T-helper 17 cell (primary cell): ENCODE measurements around the gene KIF1C. TPM values are rescaled to one million over a fixed set of nuclear protein-coding genes. Genes with fewer than 3 reads are reported as not detected.
"Not testable (repeated sequence)": the region's sequence is repeated elsewhere in the genome, so short reads cannot be mapped to it uniquely, and the experiment has no call there.

Experiments used
- ATAC-seq: fragments of 150-1000 bp; cut with Tn5 transposase; 2 replicates; pipeline ENCODE4 v1.10.0; 2021; ENCODE audit warnings: mild to moderate bottlenecking, moderate library complexity
- DNase-seq, 3 donors: peaks; one replicate each; pipeline versions ENCODE4 v3.0.0 to v3.0.0-alpha.2; 2020 to 2021
- H3K9me3 ChIP-seq: one replicate; pipeline ENCODE4 v1.7.0; 2013; ENCODE audit warnings: low read length, mild to moderate bottlenecking; ENCODE audit not compliant: control insufficient read depth, poor library complexity, severe bottlenecking
- H3K27ac Mint-ChIP-seq: one replicate; pipeline ENCODE4 v1.8.0; 2022; ENCODE audit warnings: mild to moderate bottlenecking, moderate library complexity, mixed read lengths
- H3K27me3 Mint-ChIP-seq: one replicate; pipeline ENCODE4 v1.8.0; 2022; ENCODE audit warnings: mixed read lengths
- H3K36me3 Mint-ChIP-seq: one replicate; pipeline ENCODE4 v1.8.0; 2022; ENCODE audit warnings: low read depth, mixed read lengths
- H3K4me1 Mint-ChIP-seq: one replicate; pipeline ENCODE4 v1.8.0; 2022; ENCODE audit warnings: mild to moderate bottlenecking, mixed read lengths
- H3K4me3 Mint-ChIP-seq: one replicate; pipeline ENCODE4 v1.8.0; 2022; ENCODE audit warnings: mild to moderate bottlenecking, moderate library complexity, mixed read lengths
- total RNA-seq, 4 donors: library from RNA in 2 of 4; stranded (reverse) in 2 of 4; gene quantifications; one replicate each; pipeline ENCODE4 v1.2.3 and lab custom pipeline; 2022 to 2026

The KIF1C gene
- total RNA-seq, 2 donors from 2014 or later = 15.4 to 19.3 TPM

- peak overlapping the region; percentile 52 for H3K4me3 Mint-ChIP-seq
- H3K36me3 Mint-ChIP-seq = no peaks in the 10 kb centered on the region
- ATAC-seq (no peak), DNase-seq (no peak)
- H3K4me1 Mint-ChIP-seq = peaks cover 42% of the 10 kb centered on the region
- H3K27me3 Mint-ChIP-seq = no peaks in the 10 kb centered on the region
- H3K27ac Mint-ChIP-seq = peak overlapping the region; percentile 98
- no peaks in the 10 kb centered on the region for H3K9me3 ChIP-seq
These were observed 49.7 kb downstream of the KIF1C start for GRCh38 chr17:5047446-5047845.

GRCh38 chr17:5049314-5049841, 51.6 kb downstream of the KIF1C start:
- Mint-ChIP-seq H3K27ac (peak overlapping the region; percentile 98), H3K36me3 (no peaks in the 10 kb centered on the region), H3K27me3 (no peaks in the 10 kb centered on the region), H3K4me1 (peaks cover 36% of the 10 kb centered on the region), H3K4me3 (peak overlapping the region; percentile 65)
- H3K9me3 ChIP-seq = no peaks in the 10 kb centered on the region
- DNase-seq (peak; percentile 29 to 68 (median 51)), ATAC-seq (peak; percentile 99)

- H3K4me3 Mint-ChIP-seq = no peak overlapping the region
- peak overlapping the region; percentile 98 for H3K27ac Mint-ChIP-seq
- H3K4me1 Mint-ChIP-seq = peaks cover 32% of the 10 kb centered on the region
- H3K9me3 ChIP-seq = no peaks in the 10 kb centered on the region
- DNase-seq (no peak), ATAC-seq (no peak)
- peaks cover 2% of the 10 kb centered on the region for H3K36me3 Mint-ChIP-seq
- H3K27me3 Mint-ChIP-seq = no peaks in the 10 kb centered on the region
These were observed 52.5 kb downstream of the KIF1C start for GRCh38 chr17:5050278-5050677.

GRCh38 chr17:5055543-5055942, 57.8 kb downstream of the KIF1C start:
- Mint-ChIP-seq H3K36me3 (peaks cover 2% of the 10 kb centered on the region), H3K27ac (no peak overlapping the region), H3K4me3 (no peak overlapping the region), H3K27me3 (no peaks in the 10 kb centered on the region), H3K4me1 (peaks cover 4% of the 10 kb centered on the region)
- H3K9me3 ChIP-seq = no peaks in the 10 kb centered on the region
- DNase-seq = no peak
- ATAC-seq = no peak

DNA sequence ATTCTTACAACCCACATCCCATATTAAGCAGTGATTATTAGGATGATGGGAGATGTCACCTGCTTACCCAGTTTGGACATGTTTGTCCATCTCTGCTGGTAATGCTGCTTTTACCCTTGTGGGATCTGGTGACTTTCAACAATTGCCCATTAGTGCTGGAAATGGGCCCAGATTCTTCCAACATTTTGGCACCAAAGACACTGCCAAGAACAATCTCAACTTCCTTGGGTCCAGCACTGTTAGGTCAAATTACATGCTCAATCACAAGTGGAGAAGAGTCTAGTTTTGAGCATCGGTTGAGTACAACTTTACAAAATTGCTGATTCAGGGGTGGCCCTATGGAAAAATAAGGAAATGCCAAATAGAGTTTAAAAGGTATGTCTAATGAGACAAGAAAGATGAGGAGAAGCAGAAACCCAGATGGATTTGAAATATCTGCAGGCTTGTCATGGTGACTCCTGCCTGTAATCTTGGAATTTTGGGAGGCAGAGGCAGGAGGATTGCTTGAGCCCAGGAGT, 67.5 kb downstream of the KIF1C start:
- Mint-ChIP-seq H3K27me3 (no peaks in the 10 kb centered on the region), H3K4me1 (no peaks in the 10 kb centered on the region), H3K36me3 (no peaks in the 10 kb centered on the region), H3K27ac (no peak overlapping the region), H3K4me3 (no peak overlapping the region)
- DNase-seq (no peak), ATAC-seq (no peak)
- no peaks in the 10 kb centered on the region for H3K9me3 ChIP-seq

DNA sequence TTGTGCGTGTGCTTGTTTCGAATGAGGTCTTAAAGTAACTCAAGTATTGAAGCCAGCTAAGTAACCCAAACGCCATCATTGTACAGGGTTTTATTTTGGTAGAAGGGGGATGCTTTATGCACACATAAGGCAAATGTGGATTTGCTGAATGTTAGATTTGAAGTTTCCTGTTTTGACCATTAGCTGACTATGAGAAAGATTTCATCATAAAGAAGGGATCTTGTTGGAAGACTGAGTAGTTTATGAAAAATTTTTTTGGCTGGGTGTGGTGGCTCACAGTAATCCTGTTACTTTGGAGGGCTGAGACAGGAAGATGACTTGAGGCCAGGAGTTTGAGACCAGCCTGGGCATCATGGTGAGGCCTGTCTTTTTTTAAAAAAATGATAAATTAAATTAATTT, 70.5 kb downstream of the KIF1C start:
- DNase-seq (no peak), ATAC-seq (no peak)
- no peaks in the 10 kb centered on the region for H3K9me3 ChIP-seq
- Mint-ChIP-seq H3K4me3 (no peak overlapping the region), H3K36me3 (no peaks in the 10 kb centered on the region), H3K27ac (no peak overlapping the region), H3K27me3 (no peaks in the 10 kb centered on the region), H3K4me1 (no peaks in the 10 kb centered on the region)

DNA sequence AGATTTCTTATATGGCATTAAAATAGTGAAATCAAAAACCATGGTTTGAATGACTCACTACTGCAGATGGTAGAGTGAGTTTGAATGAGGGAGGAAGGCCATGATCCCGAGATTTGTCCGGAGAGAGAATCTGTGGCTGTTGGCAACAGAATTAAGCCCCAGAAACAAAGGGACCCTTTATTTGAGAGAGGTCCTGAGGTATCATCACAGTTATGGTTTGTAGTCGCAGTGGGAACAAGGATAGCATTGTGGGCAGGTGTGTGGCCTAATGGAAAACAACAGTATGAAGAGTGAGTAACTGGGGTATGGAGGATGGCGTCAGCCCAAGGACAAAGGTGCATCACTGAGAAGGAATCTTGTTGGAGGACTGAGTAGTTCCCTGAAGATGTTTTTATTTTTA, 72.0 kb downstream of the KIF1C start:
- no peak for ATAC-seq
- no peaks in the 10 kb centered on the region for H3K4me1 Mint-ChIP-seq
- H3K36me3 Mint-ChIP-seq = no peaks in the 10 kb centered on the region
- H3K4me3 Mint-ChIP-seq = no peak overlapping the region
- no peak for DNase-seq
- no peaks in the 10 kb centered on the region for H3K9me3 ChIP-seq
- no peaks in the 10 kb centered on the region for H3K27me3 Mint-ChIP-seq
- H3K27ac Mint-ChIP-seq = no peak overlapping the region

- not testable (repeated sequence) for ATAC-seq, H3K4me3 Mint-ChIP-seq, DNase-seq, H3K27me3 Mint-ChIP-seq, H3K9me3 ChIP-seq, H3K36me3 Mint-ChIP-seq, H3K27ac Mint-ChIP-seq
- H3K4me1 Mint-ChIP-seq = peaks cover 17% of the 10 kb centered on the region
These were observed 77.7 kb downstream of the KIF1C start for GRCh38 chr17:5075472-5075871.

DNA sequence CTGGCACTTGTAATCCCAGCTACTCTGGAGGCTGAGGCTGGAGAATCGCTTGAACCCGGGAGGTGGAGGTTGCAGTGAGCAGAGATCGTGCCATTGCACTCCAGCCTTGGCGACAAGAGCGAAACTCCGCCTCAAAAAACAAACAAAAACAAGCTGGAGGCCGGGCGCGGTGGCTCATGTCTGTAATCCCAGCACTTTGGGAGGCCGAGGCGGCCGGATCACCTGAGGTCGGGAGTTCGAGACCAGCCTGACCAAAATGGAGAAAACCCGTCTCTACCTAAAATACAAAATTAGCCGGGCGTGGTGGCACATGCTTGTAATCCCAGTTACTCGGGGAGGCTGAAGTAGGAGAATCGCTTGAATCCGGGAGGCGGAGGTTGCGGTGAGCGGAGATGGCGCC, 79.5 kb downstream of the KIF1C start:
- not testable (repeated sequence) for DNase-seq, H3K36me3 Mint-ChIP-seq, H3K9me3 ChIP-seq, ATAC-seq, H3K27me3 Mint-ChIP-seq
- Mint-ChIP-seq H3K4me3 (peak overlapping the region; percentile 96), H3K27ac (peak overlapping the region; percentile 85), H3K4me1 (peaks cover 20% of the 10 kb centered on the region)

GRCh38 chr17:5077781-5078105, 80.0 kb downstream of the KIF1C start:
- ATAC-seq (no peak), DNase-seq (no peak)
- H3K9me3 ChIP-seq = no peaks in the 10 kb centered on the region
- no peaks in the 10 kb centered on the region for H3K27me3 Mint-ChIP-seq
- peak overlapping the region; percentile 85 for H3K27ac Mint-ChIP-seq
- peak overlapping the region; percentile 96 for H3K4me3 Mint-ChIP-seq
- H3K36me3 Mint-ChIP-seq = peaks cover 2% of the 10 kb centered on the region
- H3K4me1 Mint-ChIP-seq = peaks cover 20% of the 10 kb centered on the region

Other genes with a start within 250 kb of the KIF1C start
- not detected for gene TM4SF5, start 226.1 kb upstream of the KIF1C start, total RNA-seq
- gene VMO1, start 211.6 kb upstream of the KIF1C start, total RNA-seq = not detected
- gene GLTPD2, start 209.0 kb upstream of the KIF1C start, total RNA-seq = under 1 TPM in 1 of 2 donors, not detected in 1; 0.34 TPM
- 10 to 100 TPM; 54.3 to 59.7 TPM for gene PSMB6, start 201.8 kb upstream of the KIF1C start, total RNA-seq
- gene PLD2, start 190.8 kb upstream of the KIF1C start, total RNA-seq = 10 to 100 TPM; 30.6 to 32.8 TPM
- 100 to 1,000 TPM; 188 to 263 TPM for gene MINK1, start 164.6 kb upstream of the KIF1C start, total RNA-seq
- gene C17orf107, start 98.4 kb upstream of the KIF1C start, total RNA-seq = 10 to 100 TPM; 10.7 to 12.8 TPM
- gene CHRNE, start 94.9 kb upstream of the KIF1C start, total RNA-seq = 1 to 10 TPM; 1.1 to 1.6 TPM
- gene GP1BA, start 65.7 kb upstream of the KIF1C start, total RNA-seq = 10 to 100 TPM in 1 of 2 donors, 1 to 10 TPM in 1; 1.6 to 22.9 TPM
- 10 to 100 TPM; 26.2 to 26.4 TPM for gene SLC25A11, start 57.9 kb upstream of the KIF1C start, total RNA-seq
- gene RNF167, start 57.7 kb upstream of the KIF1C start, total RNA-seq = 10 to 100 TPM; 95.5 to 99.0 TPM
- gene PFN1, start 49.4 kb upstream of the KIF1C start, total RNA-seq = 100 to 1,000 TPM; 686 to 710 TPM
- gene ENO3, start 46.8 kb upstream of the KIF1C start, total RNA-seq = 10 to 100 TPM; 17.2 to 17.6 TPM
- 10 to 100 TPM; 39.0 to 48.4 TPM for gene SPAG7, start 30.1 kb upstream of the KIF1C start, total RNA-seq
- 10 to 100 TPM; 59.9 to 63.5 TPM for gene CAMTA2, start 10.3 kb upstream of the KIF1C start, total RNA-seq
- not detected for gene INCA1, start 428 bp upstream of the KIF1C start, total RNA-seq
- gene SLC52A1, start 37.5 kb downstream of the KIF1C start, total RNA-seq = under 1 TPM in 1 of 2 donors, not detected in 1; 0.12 TPM
- 1 to 10 TPM; 2.5 to 3.6 TPM for gene ZFP3, start 80.5 kb downstream of the KIF1C start, total RNA-seq
- 1 to 10 TPM; 3.4 to 4.1 TPM for gene ZNF232, start 113.9 kb downstream of the KIF1C start, total RNA-seq
- gene USP6, start 118.1 kb downstream of the KIF1C start, total RNA-seq = under 1 TPM; 0.05 to 0.13 TPM
- 1 to 10 TPM; 3.9 to 5.5 TPM for gene ZNF594, start 193.9 kb downstream of the KIF1C start, total RNA-seq
- 1 to 10 TPM in 1 of 2 donors, under 1 TPM in 1; 0.76 to 4.8 TPM for gene SCIMP, start 236.9 kb downstream of the KIF1C start, total RNA-seq